Measurements from ENCODE around the gene TMEM201. TPM values are rescaled to one million over a fixed set of nuclear protein-coding genes. Genes with fewer than 3 reads are reported as not detected.

The TMEM201 gene
- total and polyA plus RNA-seq, 2 of the 13 experiments (the other 11 are each of a cell fraction or from before 2014, with no cell fraction given) = 1.5 to 8.2 TPM

DNA sequence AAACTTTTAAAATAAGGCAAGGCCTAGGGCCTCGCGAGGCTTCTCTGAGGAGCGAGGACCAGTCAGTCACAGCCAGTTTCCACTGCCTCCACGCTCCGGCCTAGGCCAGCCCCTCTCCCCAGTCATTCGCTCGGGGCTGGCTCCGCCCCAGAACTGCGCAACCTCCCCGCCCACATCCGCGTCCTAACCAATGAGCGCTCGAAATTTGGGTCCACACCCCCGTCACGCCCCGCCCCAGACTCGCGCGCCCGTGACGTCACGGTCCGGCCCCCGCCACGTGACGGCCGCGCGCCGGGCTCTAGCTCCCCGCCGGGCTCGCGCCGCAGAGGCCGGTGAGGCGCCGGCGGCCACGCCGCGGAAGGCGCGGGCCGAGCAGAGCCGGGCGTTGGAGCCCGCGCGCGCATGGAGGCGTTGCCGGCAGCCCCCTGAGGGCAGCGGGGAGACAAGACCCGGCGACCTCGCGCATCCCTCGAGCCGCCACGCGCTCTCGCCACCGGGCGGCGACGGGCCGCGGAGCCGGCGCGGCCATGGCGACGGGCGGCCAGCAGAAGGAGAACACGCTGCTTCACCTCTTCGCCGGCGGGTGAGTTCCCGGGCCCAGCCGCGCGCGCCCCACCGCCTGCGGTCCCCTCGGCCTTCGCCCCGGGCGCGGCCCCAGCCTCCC, 49.4 kb upstream of the TMEM201 start, which contains the start of gene SLC25A33 (continued):
- TF ChIP-seq, protein P1, sequence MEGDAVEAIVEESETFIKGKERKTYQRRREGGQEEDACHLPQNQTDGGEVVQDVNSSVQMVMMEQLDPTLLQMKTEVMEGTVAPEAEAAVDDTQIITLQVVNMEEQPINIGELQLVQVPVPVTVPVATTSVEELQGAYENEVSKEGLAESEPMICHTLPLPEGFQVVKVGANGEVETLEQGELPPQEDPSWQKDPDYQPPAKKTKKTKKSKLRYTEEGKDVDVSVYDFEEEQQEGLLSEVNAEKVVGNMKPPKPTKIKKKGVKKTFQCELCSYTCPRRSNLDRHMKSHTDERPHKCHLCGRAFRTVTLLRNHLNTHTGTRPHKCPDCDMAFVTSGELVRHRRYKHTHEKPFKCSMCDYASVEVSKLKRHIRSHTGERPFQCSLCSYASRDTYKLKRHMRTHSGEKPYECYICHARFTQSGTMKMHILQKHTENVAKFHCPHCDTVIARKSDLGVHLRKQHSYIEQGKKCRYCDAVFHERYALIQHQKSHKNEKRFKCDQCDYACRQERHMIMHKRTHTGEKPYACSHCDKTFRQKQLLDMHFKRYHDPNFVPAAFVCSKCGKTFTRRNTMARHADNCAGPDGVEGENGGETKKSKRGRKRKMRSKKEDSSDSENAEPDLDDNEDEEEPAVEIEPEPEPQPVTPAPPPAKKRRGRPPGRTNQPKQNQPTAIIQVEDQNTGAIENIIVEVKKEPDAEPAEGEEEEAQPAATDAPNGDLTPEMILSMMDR (CRISPR knock-in tag; IDR thresholded peaks at IDR 0.05) = peak; percentile 8; the same call in 1 of the 2 replicates
- TF ChIP-seq KLF12 (CRISPR knock-in tag; IDR thresholded peaks at IDR 0.05; ENCODE audit: borderline replicate concordance) (peak; percentile 66; the same call in 1 of the 2 replicates), ARHGAP35 (CRISPR knock-in tag; IDR thresholded peaks at IDR 0.05; ENCODE audit: borderline replicate concordance) (0 out of 2 replicates have a peak, but pooled peaks have one; percentile 25), ZNF547 (CRISPR knock-in tag; IDR thresholded peaks at IDR 0.05) (no peak; the same call in 1 of the 2 replicates), ZNF749 (CRISPR knock-in tag; IDR thresholded peaks at IDR 0.05; ENCODE audit: borderline replicate concordance) (no peak; the same call in 1 of the 2 replicates), SALL1 (CRISPR knock-in tag; IDR thresholded peaks at IDR 0.05) (peak; percentile 58), YEATS4 (CRISPR knock-in tag; IDR thresholded peaks at IDR 0.05; ENCODE audit: borderline replicate concordance) (peak; percentile 28; the same call in 1 of the 2 replicates), ZNF354B (CRISPR knock-in tag; IDR thresholded peaks at IDR 0.05) (no peak), ZNF709 (CRISPR knock-in tag; IDR thresholded peaks at IDR 0.05) (no peak), ZNF451 (CRISPR knock-in tag; IDR thresholded peaks at IDR 0.05) (peak; percentile 53; the same call in 1 of the 2 replicates), KDM3A (CRISPR knock-in tag; IDR thresholded peaks at IDR 0.05; ENCODE audit: low read depth) (peak; percentile 65; the same call in 1 of the 2 replicates), GATA4 (IDR thresholded peaks at IDR 0.05; ENCODE audit: borderline replicate concordance, low read depth) (peak; percentile 21; the same call in 1 of the 2 replicates), ZNF253 (CRISPR knock-in tag; IDR thresholded peaks at IDR 0.05; ENCODE audit: borderline replicate concordance) (peak; percentile 73; the same call in 1 of the 2 replicates), ARNTL (CRISPR knock-in tag; IDR thresholded peaks at IDR 0.05) (peak; percentile 68), ZNF839 (CRISPR knock-in tag; IDR thresholded peaks at IDR 0.05; ENCODE audit: borderline replicate concordance) (no peak), ZNF788 (CRISPR knock-in tag; IDR thresholded peaks at IDR 0.05; ENCODE audit: borderline replicate concordance) (0 out of 2 replicates have a peak, but pooled peaks have one; percentile 16)
- TF ChIP-seq, protein P2, sequence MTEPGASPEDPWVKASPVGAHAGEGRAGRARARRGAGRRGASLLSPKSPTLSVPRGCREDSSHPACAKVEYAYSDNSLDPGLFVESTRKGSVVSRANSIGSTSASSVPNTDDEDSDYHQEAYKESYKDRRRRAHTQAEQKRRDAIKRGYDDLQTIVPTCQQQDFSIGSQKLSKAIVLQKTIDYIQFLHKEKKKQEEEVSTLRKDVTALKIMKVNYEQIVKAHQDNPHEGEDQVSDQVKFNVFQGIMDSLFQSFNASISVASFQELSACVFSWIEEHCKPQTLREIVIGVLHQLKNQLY (CRISPR knock-in tag; IDR thresholded peaks at IDR 0.05) = 0 out of 2 replicates have a peak, but pooled peaks have one; percentile 24
- TF ChIP-seq, protein P3, sequence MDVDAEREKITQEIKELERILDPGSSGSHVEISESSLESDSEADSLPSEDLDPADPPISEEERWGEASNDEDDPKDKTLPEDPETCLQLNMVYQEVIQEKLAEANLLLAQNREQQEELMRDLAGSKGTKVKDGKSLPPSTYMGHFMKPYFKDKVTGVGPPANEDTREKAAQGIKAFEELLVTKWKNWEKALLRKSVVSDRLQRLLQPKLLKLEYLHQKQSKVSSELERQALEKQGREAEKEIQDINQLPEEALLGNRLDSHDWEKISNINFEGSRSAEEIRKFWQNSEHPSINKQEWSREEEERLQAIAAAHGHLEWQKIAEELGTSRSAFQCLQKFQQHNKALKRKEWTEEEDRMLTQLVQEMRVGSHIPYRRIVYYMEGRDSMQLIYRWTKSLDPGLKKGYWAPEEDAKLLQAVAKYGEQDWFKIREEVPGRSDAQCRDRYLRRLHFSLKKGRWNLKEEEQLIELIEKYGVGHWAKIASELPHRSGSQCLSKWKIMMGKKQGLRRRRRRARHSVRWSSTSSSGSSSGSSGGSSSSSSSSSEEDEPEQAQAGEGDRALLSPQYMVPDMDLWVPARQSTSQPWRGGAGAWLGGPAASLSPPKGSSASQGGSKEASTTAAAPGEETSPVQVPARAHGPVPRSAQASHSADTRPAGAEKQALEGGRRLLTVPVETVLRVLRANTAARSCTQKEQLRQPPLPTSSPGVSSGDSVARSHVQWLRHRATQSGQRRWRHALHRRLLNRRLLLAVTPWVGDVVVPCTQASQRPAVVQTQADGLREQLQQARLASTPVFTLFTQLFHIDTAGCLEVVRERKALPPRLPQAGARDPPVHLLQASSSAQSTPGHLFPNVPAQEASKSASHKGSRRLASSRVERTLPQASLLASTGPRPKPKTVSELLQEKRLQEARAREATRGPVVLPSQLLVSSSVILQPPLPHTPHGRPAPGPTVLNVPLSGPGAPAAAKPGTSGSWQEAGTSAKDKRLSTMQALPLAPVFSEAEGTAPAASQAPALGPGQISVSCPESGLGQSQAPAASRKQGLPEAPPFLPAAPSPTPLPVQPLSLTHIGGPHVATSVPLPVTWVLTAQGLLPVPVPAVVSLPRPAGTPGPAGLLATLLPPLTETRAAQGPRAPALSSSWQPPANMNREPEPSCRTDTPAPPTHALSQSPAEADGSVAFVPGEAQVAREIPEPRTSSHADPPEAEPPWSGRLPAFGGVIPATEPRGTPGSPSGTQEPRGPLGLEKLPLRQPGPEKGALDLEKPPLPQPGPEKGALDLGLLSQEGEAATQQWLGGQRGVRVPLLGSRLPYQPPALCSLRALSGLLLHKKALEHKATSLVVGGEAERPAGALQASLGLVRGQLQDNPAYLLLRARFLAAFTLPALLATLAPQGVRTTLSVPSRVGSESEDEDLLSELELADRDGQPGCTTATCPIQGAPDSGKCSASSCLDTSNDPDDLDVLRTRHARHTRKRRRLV (CRISPR knock-in tag; IDR thresholded peaks at IDR 0.05) = 0 out of 2 replicates have a peak, but pooled peaks have one; percentile 65
- TF ChIP-seq, protein P4, sequence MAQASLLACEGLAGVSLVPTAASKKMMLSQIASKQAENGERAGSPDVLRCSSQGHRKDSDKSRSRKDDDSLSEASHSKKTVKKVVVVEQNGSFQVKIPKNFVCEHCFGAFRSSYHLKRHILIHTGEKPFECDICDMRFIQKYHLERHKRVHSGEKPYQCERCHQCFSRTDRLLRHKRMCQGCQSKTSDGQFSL (CRISPR knock-in tag; IDR thresholded peaks at IDR 0.05) = no peak
- TF ChIP-seq, protein P5, sequence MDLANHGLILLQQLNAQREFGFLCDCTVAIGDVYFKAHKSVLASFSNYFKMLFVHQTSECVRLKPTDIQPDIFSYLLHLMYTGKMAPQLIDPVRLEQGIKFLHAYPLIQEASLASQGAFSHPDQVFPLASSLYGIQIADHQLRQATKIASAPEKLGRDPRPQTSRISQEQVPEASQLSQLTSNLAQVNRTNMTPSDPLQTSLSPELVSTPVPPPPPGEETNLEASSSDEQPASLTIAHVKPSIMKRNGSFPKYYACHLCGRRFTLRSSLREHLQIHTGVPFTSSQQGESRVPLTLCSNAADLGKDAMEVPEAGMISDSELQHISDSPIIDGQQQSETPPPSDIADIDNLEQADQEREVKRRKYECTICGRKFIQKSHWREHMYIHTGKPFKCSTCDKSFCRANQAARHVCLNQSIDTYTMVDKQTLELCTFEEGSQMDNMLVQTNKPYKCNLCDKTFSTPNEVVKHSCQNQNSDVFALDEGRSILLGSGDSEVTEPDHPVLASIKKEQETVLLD (CRISPR knock-in tag; IDR thresholded peaks at IDR 0.05; ENCODE audit: low read depth) = peak; percentile 44
